Cardiac muscle cell (in vitro differentiated cells and primary cell): ENCODE measurements around the gene CHST13. TPM values are rescaled to one million over a fixed set of nuclear protein-coding genes. Genes with fewer than 3 reads are reported as not detected.

Experiments
- DNase-seq, 2 donors: peaks; one replicate each; pipeline versions ENCODE4 v3.0.0 to v3.0.0-alpha.2; 2010 to 2017; ENCODE audit warnings: low read depth in 1 of 2, low spot score in 1 of 2
- H3K27ac ChIP-seq: fragments of 200-600 bp; sonication (generic); 2 replicates; pipeline ENCODE4 v1.5.1; 2016
- H3K27me3 ChIP-seq: fragments of 200-600 bp; sonication (generic); 2 replicates; pipeline ENCODE4 v1.6.0; 2016; ENCODE audit warnings: control low read depth
- H3K36me3 ChIP-seq: fragments of 200-600 bp; sonication (generic); 2 replicates; pipeline ENCODE4 v1.5.1; 2016; ENCODE audit warnings: control low read depth
- H3K4me1 ChIP-seq: fragments of 200-600 bp; sonication (generic); 2 replicates; pipeline ENCODE4 v1.8.1; 2017; ENCODE audit warnings: low read depth, mild to moderate bottlenecking, mixed run types
- H3K4me3 ChIP-seq: fragments of 200-600 bp; sonication (generic); 2 replicates; pipeline ENCODE4 v1.5.1; 2016; ENCODE audit warnings: mild to moderate bottlenecking
- H3K9me3 ChIP-seq: fragments of 200-600 bp; sonication (generic); 2 replicates; pipeline ENCODE4 v1.5.1; 2017; ENCODE audit warnings: low read depth, mild to moderate bottlenecking, control low read depth
- CTCF ChIP-seq: IDR thresholded peaks from 2 replicates; pipeline ENCODE4 v1.5.1; 2012; ENCODE audit warnings: low read depth, mild to moderate bottlenecking, low read length
- polyA plus RNA-seq: library from polyadenylated mRNA; unstranded; fragments of >200 nt; fragmentation: Nextera tagmentation; extraction: Ambion mirVana; gene quantifications from 2 replicates; pipeline ENCODE4 v1.2.1, GENCODE V29; 2016
- total RNA-seq: library from RNA; depleted of rRNA; stranded (reverse); fragments of >200 nt; gene quantifications from 2 replicates; pipeline ENCODE4 v1.2.3, GENCODE V29; 2016

CHST13 gene
- total and polyA plus RNA-seq, 2 experiments from 2014 or later: 0.89 to 1.8 TPM

GRCh38 chr3:126510308-126510910 is 13.5 kb upstream of the CHST13 start:
- H3K4me3 ChIP-seq: no peak overlapping the region
- no peak for TF ChIP-seq CTCF
- DNase-seq: no peak
- H3K36me3 ChIP-seq: no peaks in the 10 kb centered on the region
- H3K27me3 ChIP-seq: no peaks in the 10 kb centered on the region
- no peak overlapping the region for H3K27ac ChIP-seq
- no peaks in the 10 kb centered on the region for H3K9me3 ChIP-seq
- H3K4me1 ChIP-seq: no peaks in the 10 kb centered on the region

- no peaks in the 10 kb centered on the region for H3K27me3 ChIP-seq
- no peak for DNase-seq
- H3K9me3 ChIP-seq: no peaks in the 10 kb centered on the region
- no peak overlapping the region for H3K4me3 ChIP-seq
- no peak for TF ChIP-seq CTCF
- no peaks in the 10 kb centered on the region for H3K4me1 ChIP-seq
- no peak overlapping the region for H3K27ac ChIP-seq
- H3K36me3 ChIP-seq: no peaks in the 10 kb centered on the region
Observed at GRCh38 chr3:126511291-126511690, 12.7 kb upstream of the CHST13 start.

- H3K36me3 ChIP-seq: no peaks in the 10 kb centered on the region
- no peaks in the 10 kb centered on the region for H3K9me3 ChIP-seq
- no peak for TF ChIP-seq CTCF
- H3K4me1 ChIP-seq: no peaks in the 10 kb centered on the region
- H3K27ac ChIP-seq: no peak overlapping the region
- no peak overlapping the region for H3K4me3 ChIP-seq
- no peak for DNase-seq
- no peaks in the 10 kb centered on the region for H3K27me3 ChIP-seq
Observed at GRCh38 chr3:126512026-126512425, 11.9 kb upstream of the CHST13 start.

GRCh38 chr3:126512916-126513650 is 10.9 kb upstream of the CHST13 start:
- no peak for DNase-seq
- Histone ChIP-seq H3K9me3 (no peaks in the 10 kb centered on the region), H3K4me3 (no peak overlapping the region), H3K27ac (no peak overlapping the region), H3K4me1 (no peaks in the 10 kb centered on the region), H3K36me3 (no peaks in the 10 kb centered on the region), H3K27me3 (no peaks in the 10 kb centered on the region)
- TF ChIP-seq CTCF: no peak

- H3K4me1 ChIP-seq: no peaks in the 10 kb centered on the region
- H3K27ac ChIP-seq: no peak overlapping the region
- H3K9me3 ChIP-seq: no peaks in the 10 kb centered on the region
- TF ChIP-seq CTCF: no peak
- no peaks in the 10 kb centered on the region for H3K36me3 ChIP-seq
- H3K27me3 ChIP-seq: no peaks in the 10 kb centered on the region
- H3K4me3 ChIP-seq: no peak overlapping the region
- DNase-seq: no peak
Observed at GRCh38 chr3:126514161-126514560, 9.8 kb upstream of the CHST13 start.
